Measurements from ENCODE around the gene C1QTNF8. TPM values are rescaled to one million over a fixed set of nuclear protein-coding genes. Genes with fewer than 3 reads are reported as not detected.

C1QTNF8 gene
- polyA plus RNA-seq, 1 donor (not counting 4 experiments of a cell fraction or from before 2014, with no cell fraction given): not detected

DNA sequence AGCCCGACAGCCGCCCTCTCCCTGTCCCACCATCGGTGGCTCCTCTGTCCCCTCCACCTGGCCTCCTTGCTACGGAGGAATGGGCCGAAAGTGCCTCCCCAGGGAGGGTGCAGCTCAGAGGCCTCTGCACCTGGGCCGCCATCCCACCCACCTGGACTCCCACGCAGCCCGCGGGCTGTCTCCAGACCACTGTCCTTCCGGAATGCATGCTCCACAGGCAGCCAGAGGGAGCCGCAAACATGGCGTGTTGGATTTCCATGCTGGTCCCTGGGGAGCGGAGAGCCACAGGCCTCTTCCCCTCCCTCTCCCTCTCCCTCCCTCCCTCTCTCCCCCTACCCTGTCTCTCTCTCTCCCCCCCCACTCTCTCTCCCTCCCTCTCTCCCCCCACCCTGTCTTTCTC lies 20.5 kb downstream of the C1QTNF8 start:
- dilution Hi-C loops (cut with MboI; ENCODE audit: extremely low pct_ligation_motif_present, low sequenced_read_pairs): no loop called here

GRCh38 chr16:1074379-1074649 lies 21.7 kb downstream of the C1QTNF8 start:
- Histone ChIP-seq H3K27ac (ENCODE audit: control insufficient read depth, insufficient read depth, low read length) (no peak overlapping the region), H3K9me1 (ENCODE audit: control insufficient read depth, extremely low read depth, insufficient read depth, low read length) (no peaks in the 10 kb centered on the region), H3K79me2 (ENCODE audit: control insufficient read depth, insufficient read depth, low read length) (no peaks in the 10 kb centered on the region), H2AFZ (ENCODE audit: control insufficient read depth, low read length) (no peak overlapping the region), H3K4me2 (ENCODE audit: control insufficient read depth, extremely low read depth, insufficient read depth, low read depth, low read length) (no peak overlapping the region), H3K27me3 (ENCODE audit: control insufficient read depth, extremely low read depth, insufficient read depth, low read length) (peaks cover 43% of the 10 kb centered on the region), H3K4me3 (ENCODE audit: control insufficient read depth in 2 of 3, extremely low read depth in 1 of 3, insufficient read depth in 2 of 3, low read depth in 1 of 3, low read length in 3 of 3) (no peak overlapping the region), H3K4me1 (ENCODE audit: control insufficient read depth, extremely low read depth, insufficient read depth, low read length) (no peaks in the 10 kb centered on the region), H3K36me3 (ENCODE audit: control insufficient read depth in 2 of 2, extremely low read depth in 1 of 2, insufficient read depth in 2 of 2, low read length in 2 of 2) (no peaks in the 10 kb centered on the region), H4K20me1 (ENCODE audit: control insufficient read depth, extremely low read depth, insufficient read depth, low read length) (no peaks in the 10 kb centered on the region), H3K9ac (ENCODE audit: control insufficient read depth, extremely low read depth, insufficient read depth, low read length) (no peak overlapping the region), H3K9me3 (ENCODE audit: control insufficient read depth, low read depth, low read length) (no peaks in the 10 kb centered on the region)
- TF ChIP-seq, protein P1, sequence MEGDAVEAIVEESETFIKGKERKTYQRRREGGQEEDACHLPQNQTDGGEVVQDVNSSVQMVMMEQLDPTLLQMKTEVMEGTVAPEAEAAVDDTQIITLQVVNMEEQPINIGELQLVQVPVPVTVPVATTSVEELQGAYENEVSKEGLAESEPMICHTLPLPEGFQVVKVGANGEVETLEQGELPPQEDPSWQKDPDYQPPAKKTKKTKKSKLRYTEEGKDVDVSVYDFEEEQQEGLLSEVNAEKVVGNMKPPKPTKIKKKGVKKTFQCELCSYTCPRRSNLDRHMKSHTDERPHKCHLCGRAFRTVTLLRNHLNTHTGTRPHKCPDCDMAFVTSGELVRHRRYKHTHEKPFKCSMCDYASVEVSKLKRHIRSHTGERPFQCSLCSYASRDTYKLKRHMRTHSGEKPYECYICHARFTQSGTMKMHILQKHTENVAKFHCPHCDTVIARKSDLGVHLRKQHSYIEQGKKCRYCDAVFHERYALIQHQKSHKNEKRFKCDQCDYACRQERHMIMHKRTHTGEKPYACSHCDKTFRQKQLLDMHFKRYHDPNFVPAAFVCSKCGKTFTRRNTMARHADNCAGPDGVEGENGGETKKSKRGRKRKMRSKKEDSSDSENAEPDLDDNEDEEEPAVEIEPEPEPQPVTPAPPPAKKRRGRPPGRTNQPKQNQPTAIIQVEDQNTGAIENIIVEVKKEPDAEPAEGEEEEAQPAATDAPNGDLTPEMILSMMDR (optimal IDR thresholded peaks at IDR 0.05 in 1 of 3, IDR thresholded peaks at IDR 0.05 in 1 of 3, conservative IDR thresholded peaks at IDR 0.05 in 1 of 3; ENCODE audit: extremely low read depth in 1 of 3, insufficient read depth in 2 of 3, low read length in 3 of 3): no peak
- TF ChIP-seq EZH2 (IDR thresholded peaks at IDR 0.05; ENCODE audit: low read length): no peak
- dilution Hi-C loops (cut with MboI; ENCODE audit: extremely low pct_ligation_motif_present, low sequenced_read_pairs): no loop called here
- FAIRE-seq: no peak
- DNase-seq (ENCODE audit: low read depth, low spot score): no peak

More for the DNA sequence above, 20.5 kb downstream of the C1QTNF8 start:
- no peaks in the 10 kb centered on the region for H3K4me1 ChIP-seq (ENCODE audit: control insufficient read depth, extremely low read depth, insufficient read depth, low read length)
- no peaks in the 10 kb centered on the region for H3K79me2 ChIP-seq (ENCODE audit: control insufficient read depth, insufficient read depth, low read length)
- H3K27ac ChIP-seq (ENCODE audit: control insufficient read depth, insufficient read depth, low read length): no peak overlapping the region
- peaks cover 41% of the 10 kb centered on the region for H3K27me3 ChIP-seq (ENCODE audit: control insufficient read depth, extremely low read depth, insufficient read depth, low read length)
- FAIRE-seq (no peak), DNase-seq (ENCODE audit: low read depth, low spot score) (no peak)
- no peak overlapping the region for H3K4me3 ChIP-seq (ENCODE audit: control insufficient read depth in 2 of 3, extremely low read depth in 1 of 3, insufficient read depth in 2 of 3, low read depth in 1 of 3, low read length in 3 of 3)
- no peaks in the 10 kb centered on the region for H4K20me1 ChIP-seq (ENCODE audit: control insufficient read depth, extremely low read depth, insufficient read depth, low read length)
- H3K9ac ChIP-seq (ENCODE audit: control insufficient read depth, extremely low read depth, insufficient read depth, low read length): no peak overlapping the region
- no peaks in the 10 kb centered on the region for H3K9me3 ChIP-seq (ENCODE audit: control insufficient read depth, low read depth, low read length)
- H3K36me3 ChIP-seq (ENCODE audit: control insufficient read depth in 2 of 2, extremely low read depth in 1 of 2, insufficient read depth in 2 of 2, low read length in 2 of 2): no peaks in the 10 kb centered on the region
- H3K9me1 ChIP-seq (ENCODE audit: control insufficient read depth, extremely low read depth, insufficient read depth, low read length): no peaks in the 10 kb centered on the region
- no peak for TF ChIP-seq EZH2 (IDR thresholded peaks at IDR 0.05; ENCODE audit: low read length)
- TF ChIP-seq, protein P1 (optimal IDR thresholded peaks at IDR 0.05 in 1 of 3, IDR thresholded peaks at IDR 0.05 in 1 of 3, conservative IDR thresholded peaks at IDR 0.05 in 1 of 3; ENCODE audit: extremely low read depth in 1 of 3, insufficient read depth in 2 of 3, low read length in 3 of 3): no peak
- no peak overlapping the region for H2AFZ ChIP-seq (ENCODE audit: control insufficient read depth, low read length)
- no peak overlapping the region for H3K4me2 ChIP-seq (ENCODE audit: control insufficient read depth, extremely low read depth, insufficient read depth, low read depth, low read length)
